Spleen (tissue), 11 donors: Measurements from ENCODE around the gene AEBP1. TPM values are rescaled to one million over a fixed set of nuclear protein-coding genes. Genes with fewer than 3 reads are reported as not detected.

Experiments used
- DNase-seq: peaks from one replicate; pipeline ENCODE4 v3.0.0-alpha.2; 2020
- H3K27ac ChIP-seq, 8 donors: fragments of 200-600 bp; sonication (generic) in 7 of 8; 1 replicate in 4 of 8; 2 replicates in 4 of 8; pipeline versions ENCODE4 v1.5.0 to v1.8.0; 2016 to 2021; ENCODE audit warnings: inconsistent platforms in 4 of 8, mild to moderate bottlenecking in 4 of 8, moderate library complexity in 1 of 8
- H3K27me3 ChIP-seq, 7 donors: fragments of 200-600 bp; sonication (generic) in 6 of 7; replicated peaks in 1 of 7; 1 replicate in 4 of 7; 2 replicates in 3 of 7; pipeline versions ENCODE4 v1.5.0 to v1.8.0; 2016 to 2021; ENCODE audit warnings: inconsistent platforms in 3 of 7, mild to moderate bottlenecking in 1 of 7
- H3K36me3 ChIP-seq, 6 donors: fragments of 200-600 bp; sonication (generic) in 5 of 6; 1 replicate in 4 of 6; 2 replicates in 2 of 6; pipeline versions ENCODE4 v1.5.0 to v1.8.0; 2016 to 2021; ENCODE audit warnings: inconsistent platforms in 2 of 6
- H3K4me1 ChIP-seq, 6 donors: fragments of 200-600 bp; sonication (generic) in 5 of 6; 1 replicate in 3 of 6; 2 replicates in 3 of 6; pipeline versions ENCODE4 v1.5.0 to v1.8.0; 2016 to 2021; ENCODE audit warnings: inconsistent platforms in 3 of 6
- H3K4me3 ChIP-seq, 8 donors: fragments of 200-600 bp; sonication (generic) in 7 of 8; 1 replicate in 4 of 8; 2 replicates in 4 of 8; pipeline versions ENCODE4 v1.5.0 to v1.8.0; 2016 to 2021; ENCODE audit warnings: inconsistent platforms in 4 of 8, mild to moderate bottlenecking in 4 of 8, moderate library complexity in 2 of 8
- H3K9me3 ChIP-seq, 8 donors: fragments of 200-600 bp; sonication (generic) in 7 of 8; 1 replicate in 4 of 8; 2 replicates in 4 of 8; pipeline versions ENCODE4 v1.5.0 to v1.8.0; 2016 to 2021; ENCODE audit warnings: inconsistent platforms in 4 of 8
- POLR2A ChIP-seq, 3 donors: fragments of 450-650 bp; IDR thresholded peaks; one replicate each; pipeline ENCODE4 v1.5.1; 2017; ENCODE audit warnings: antibody characterized with exemption in 3 of 3, mild to moderate bottlenecking in 1 of 3
- POLR2AphosphoS5 ChIP-seq, 3 donors: sonication (generic); formaldehyde crosslinking; IDR thresholded peaks; one replicate each; pipeline ENCODE4 v1.5.1; 2017; ENCODE audit warnings: antibody characterized with exemption in 3 of 3
- WGBS, 5 donors: extraction: QIAGEN DNeasy Blood & Tissue Kit in 3 of 5; methylation state at CpG; one replicate each; pipeline versions ENCODE4 v1.1.5 to v1.1.7; 2013 to 2018; 5-methylcytosine and 5-hydroxymethylcytosine counted together
- intact Hi-C: fragments of 100-400 bp; cut with DNase I; formaldehyde crosslinking; loops from one replicate; pipeline ENCODE4 v1.15.0; 2023; ENCODE audit warnings: low total_unique reads
- polyA plus RNA-seq, 3 donors: library from polyadenylated mRNA; stranded (reverse); fragments of 200-250 nt; gene quantifications; one replicate each; pipeline ENCODE4 v1.2.1, GENCODE V29; 2013
- total RNA-seq, 7 donors: library from RNA; depleted of rRNA in 3 of 7; stranded (reverse); fragments of >200 nt in 3 of 7; fragmentation: NEBNext Ultra II Directional in 4 of 7; extraction: Animal tissue kit (Norgen Biotek cat#: 25700) in 4 of 7; gene quantifications; one replicate each; pipeline versions ENCODE4 v1.1.0 to v1.2.1, GENCODE V29; 2016 to 2021
- TF ChIP-seq, protein P1 (sequence below), 11 experiments: fragments of 200-600 bp in 7 of 11; fragments of 450-650 bp in 4 of 11; sonication (generic) in 4 of 11; IDR thresholded peaks in 8 of 11; conservative IDR thresholded peaks in 3 of 11; 1 replicate in 7 of 11; 2 replicates in 4 of 11; pipeline versions ENCODE4 v1.4.0 to v1.8.0; 2016 to 2021; ENCODE audit warnings: antibody characterized with exemption in 11 of 11, inconsistent platforms in 4 of 11, mild to moderate bottlenecking in 1 of 11
- donor health status: healthy with polysubstance abuse.
- donor health status: DM: no; HTN: no; CAD: no; lungs with moderate emphysema.
- donor health status: DM: no; HTN: no; CAD: no.
- donor health status: Bipolar disorder and iron deficiency.
- donor health status: healthy.
- donor health status: DM: no; HTN: no; CAD: no.
- donor health status: DM: yes; HTN: yes; CAD: no.

The AEBP1 gene
- total and polyA plus RNA-seq, 10 donors, result 41.3 to 106 (median 76.0) TPM

- DNase-seq, result no peak
- intact Hi-C loops, result no loop called here
- Histone ChIP-seq H3K9me3 (no peaks in the 10 kb centered on the region), H3K4me1 (peaks cover 0 to 51% (median 29%) of the 10 kb centered on the region in 6 donors), H3K36me3 (no peaks in the 10 kb centered on the region), H3K4me3 (no peak overlapping the region), H3K27me3 (no peaks in the 10 kb centered on the region), H3K27ac (peak overlapping the region in 4 of 8 donors; percentile 14 to 71 (median 58))
- WGBS, 5 donors, result 48 to 70% (median 69%) methylated on average over 2 of the region's 2 CpGs
- TF ChIP-seq POLR2A (IDR thresholded peaks at IDR 0.05) (no peak), POLR2AphosphoS5 (IDR thresholded peaks at IDR 0.05) (no peak)
- TF ChIP-seq, protein P1, sequence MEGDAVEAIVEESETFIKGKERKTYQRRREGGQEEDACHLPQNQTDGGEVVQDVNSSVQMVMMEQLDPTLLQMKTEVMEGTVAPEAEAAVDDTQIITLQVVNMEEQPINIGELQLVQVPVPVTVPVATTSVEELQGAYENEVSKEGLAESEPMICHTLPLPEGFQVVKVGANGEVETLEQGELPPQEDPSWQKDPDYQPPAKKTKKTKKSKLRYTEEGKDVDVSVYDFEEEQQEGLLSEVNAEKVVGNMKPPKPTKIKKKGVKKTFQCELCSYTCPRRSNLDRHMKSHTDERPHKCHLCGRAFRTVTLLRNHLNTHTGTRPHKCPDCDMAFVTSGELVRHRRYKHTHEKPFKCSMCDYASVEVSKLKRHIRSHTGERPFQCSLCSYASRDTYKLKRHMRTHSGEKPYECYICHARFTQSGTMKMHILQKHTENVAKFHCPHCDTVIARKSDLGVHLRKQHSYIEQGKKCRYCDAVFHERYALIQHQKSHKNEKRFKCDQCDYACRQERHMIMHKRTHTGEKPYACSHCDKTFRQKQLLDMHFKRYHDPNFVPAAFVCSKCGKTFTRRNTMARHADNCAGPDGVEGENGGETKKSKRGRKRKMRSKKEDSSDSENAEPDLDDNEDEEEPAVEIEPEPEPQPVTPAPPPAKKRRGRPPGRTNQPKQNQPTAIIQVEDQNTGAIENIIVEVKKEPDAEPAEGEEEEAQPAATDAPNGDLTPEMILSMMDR (IDR thresholded peaks at IDR 0.05 in 8 of 11, conservative IDR thresholded peaks at IDR 0.05 in 3 of 11), result no peak
Measured at GRCh38 chr7:44094883-44095592, 9.1 kb upstream of the AEBP1 start.

- H3K9me3 ChIP-seq, result no peaks in the 10 kb centered on the region
- H3K27ac ChIP-seq, result peak overlapping the region in 4 of 8 donors; percentile 1 to 83 (median 71)
- WGBS, 5 donors, result 90 to 96% (median 96%) methylated on average over 3 of the region's 3 CpGs
- no peak overlapping the region for H3K4me3 ChIP-seq
- H3K4me1 ChIP-seq, result peaks cover 0 to 59% (median 36%) of the 10 kb centered on the region in 6 donors
- intact Hi-C loops, result no loop called here
- no peaks in the 10 kb centered on the region for H3K27me3 ChIP-seq
- no peaks in the 10 kb centered on the region for H3K36me3 ChIP-seq
- TF ChIP-seq POLR2AphosphoS5 (IDR thresholded peaks at IDR 0.05) (no peak), POLR2A (IDR thresholded peaks at IDR 0.05) (no peak)
- TF ChIP-seq, protein P1 (IDR thresholded peaks at IDR 0.05 in 8 of 11, conservative IDR thresholded peaks at IDR 0.05 in 3 of 11), result no peak
- no peak for DNase-seq
Measured at GRCh38 chr7:44095781-44096180, 8.4 kb upstream of the AEBP1 start.

- no peaks in the 10 kb centered on the region for H3K36me3 ChIP-seq
- no peak overlapping the region for H3K4me3 ChIP-seq
- intact Hi-C loops, result no loop called here
- TF ChIP-seq POLR2AphosphoS5 (IDR thresholded peaks at IDR 0.05), result no peak
- H3K9me3 ChIP-seq, result no peaks in the 10 kb centered on the region
- peaks cover 0 to 65% (median 42%) of the 10 kb centered on the region in 6 donors for H3K4me1 ChIP-seq
- H3K27me3 ChIP-seq, result no peaks in the 10 kb centered on the region
- DNase-seq, result no peak
- peak overlapping the region in 4 of 8 donors; percentile 66 to 83 (median 71) for H3K27ac ChIP-seq
- 72 to 79% (median 77%) methylated on average over 7 to 8 of the region's 8 CpGs for WGBS, 5 donors
Measured at GRCh38 chr7:44096326-44096881, 7.7 kb upstream of the AEBP1 start.

- Histone ChIP-seq H3K4me1 (peaks cover 0 to 70% (median 44%) of the 10 kb centered on the region in 6 donors), H3K27me3 (no peaks in the 10 kb centered on the region), H3K4me3 (no peak overlapping the region), H3K27ac (peak overlapping the region in 6 of 8 donors; percentile 25 to 83 (median 68)), H3K36me3 (no peaks in the 10 kb centered on the region), H3K9me3 (no peaks in the 10 kb centered on the region)
- TF ChIP-seq POLR2AphosphoS5 (IDR thresholded peaks at IDR 0.05) (peak in 2 of 3 donors; percentile 61 to 65), POLR2A (IDR thresholded peaks at IDR 0.05) (no peak)
- DNase-seq, result peak; percentile 82
- WGBS, 5 donors, result 50 to 70% (median 65%) methylated on average over 9 of the region's 9 CpGs
- intact Hi-C loops, result no loop called here
Measured at GRCh38 chr7:44097064-44097932, 6.8 kb upstream of the AEBP1 start.
